NCI-H1694 (cell line): ENCODE measurements around the gene TAP2.
"Not testable (repeated sequence)": the region's sequence is repeated elsewhere in the genome, so short reads cannot be mapped to it uniquely, and the experiment has no call there.

Experiments used
- DNase-seq: peaks from one replicate; lab custom pipeline; 2025; lab: John Stamatoyannopoulos, UW

Gene TAP2

GRCh38 chr6:32838114-32838958, at the start of gene TAP2:
Gene TAP2, minus strand, starts transcription at chr6:32838739. Its CDS starts 506 bp downstream, at chr6:32838233.
- peak; percentile 76 for DNase-seq

DNA sequence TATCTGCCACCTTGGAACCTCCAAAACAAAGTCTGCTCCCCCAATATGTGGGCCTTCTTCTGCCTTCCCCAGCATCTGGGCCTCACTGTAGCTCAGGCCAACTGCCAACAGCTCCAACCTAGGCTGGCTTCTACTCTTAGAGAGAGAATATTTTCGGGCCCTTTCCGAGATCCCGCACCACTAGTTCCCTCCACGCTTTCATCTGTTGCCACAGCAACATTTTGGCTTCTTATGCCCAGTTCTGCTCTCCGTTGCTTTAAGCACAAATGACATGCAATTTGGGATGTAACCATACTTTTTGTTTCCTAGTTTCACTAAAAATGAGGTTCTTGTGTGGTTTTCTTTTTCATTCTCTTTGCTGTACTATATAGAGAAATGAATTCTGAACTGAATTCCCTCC, 49.1 kb upstream of the TAP2 start:
- DNase-seq: no peak

- DNase-seq: no peak
Measured at GRCh38 chr6:32886681-32887383, 48.3 kb upstream of the TAP2 start.

DNA sequence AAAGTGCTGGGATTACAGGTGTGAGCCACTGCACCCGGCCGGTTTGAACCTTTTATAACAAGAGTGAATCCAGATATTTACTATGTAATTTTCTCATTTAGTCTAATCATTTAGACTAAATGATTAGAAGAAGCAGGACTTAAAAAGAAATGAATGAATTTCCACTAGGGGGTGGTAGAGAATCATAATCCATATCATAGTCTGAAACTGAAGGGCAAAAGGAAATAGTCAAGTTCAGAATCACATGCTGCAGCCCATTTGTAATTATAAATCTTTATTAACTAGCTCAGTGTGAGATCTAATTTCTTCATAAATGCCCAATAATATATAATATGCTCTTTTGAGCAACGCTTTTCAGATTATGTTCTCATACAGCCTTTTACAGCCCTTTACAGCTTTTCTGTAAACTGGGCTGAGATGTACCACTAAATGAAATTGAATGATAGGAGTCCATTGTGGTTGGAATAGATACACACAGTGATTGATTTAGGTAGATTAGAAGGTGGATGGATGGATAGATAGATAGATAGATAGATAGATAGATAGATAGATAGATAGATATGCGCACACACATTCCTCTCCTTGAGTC, 47.3 kb upstream of the TAP2 start:
- peak; percentile 80 for DNase-seq

DNA sequence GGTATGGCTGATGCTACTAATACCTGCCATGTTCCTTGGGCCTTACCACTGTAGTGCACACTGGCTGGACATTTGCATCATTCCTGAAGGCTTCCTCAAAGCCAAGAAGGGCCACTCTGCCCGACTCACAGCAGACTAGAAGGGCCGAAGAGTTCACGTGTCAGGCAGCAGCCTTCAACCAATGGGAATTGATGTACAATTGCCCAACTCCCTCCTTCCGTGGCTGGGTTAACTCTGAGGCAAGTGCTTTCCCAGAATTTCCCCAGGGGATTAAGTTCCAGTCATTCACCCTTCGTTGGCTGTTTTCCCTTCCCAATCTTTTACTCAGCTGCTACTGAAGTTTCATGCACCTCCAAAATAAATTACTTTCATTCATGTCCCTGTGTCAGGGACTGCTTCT, 45.2 kb upstream of the TAP2 start:
- no peak for DNase-seq

DNA sequence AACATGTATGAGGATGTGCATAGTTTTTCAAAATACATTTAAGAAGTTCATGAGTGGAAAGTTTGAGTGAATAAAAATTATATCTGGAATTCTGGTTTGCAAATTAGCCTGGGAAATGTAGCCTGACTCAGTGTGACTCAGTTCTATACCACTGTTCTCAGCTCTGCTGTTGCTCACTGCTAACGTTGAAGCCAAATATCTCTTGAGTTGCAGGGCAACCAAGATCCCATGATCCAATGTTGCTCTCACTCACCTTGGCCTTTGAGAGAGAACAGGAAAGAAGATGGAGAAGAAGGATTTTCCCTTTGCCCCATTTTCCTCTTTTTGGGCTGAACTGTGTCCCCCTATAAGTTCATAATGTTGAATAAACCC, 44.3 kb upstream of the TAP2 start:
- DNase-seq: no peak

- not testable (repeated sequence) for DNase-seq
Measured at GRCh38 chr6:32880962-32881361, 42.4 kb upstream of the TAP2 start.

- DNase-seq: no peak
Measured at GRCh38 chr6:32879691-32880090, 41.2 kb upstream of the TAP2 start.

DNA sequence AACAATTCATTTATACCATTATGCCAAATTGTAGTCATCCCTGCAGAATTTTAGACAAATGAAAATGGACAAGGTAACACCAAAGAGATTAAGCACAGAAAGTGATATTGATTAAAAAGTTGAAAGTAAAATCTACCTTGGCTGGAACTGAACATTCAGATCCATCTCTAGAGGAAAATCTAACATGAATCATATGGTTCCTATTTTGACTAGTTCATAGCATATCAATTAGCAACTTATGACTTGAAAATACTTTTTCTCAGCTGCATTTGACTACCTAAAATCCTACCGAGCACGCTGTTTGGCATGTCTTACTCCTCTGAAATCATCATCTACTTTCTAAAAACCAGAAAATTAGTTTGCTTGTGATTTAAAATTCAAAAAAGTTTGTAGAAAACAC, 38.1 kb upstream of the TAP2 start:
- DNase-seq: no peak

GRCh38 chr6:32873947-32874346, 35.4 kb upstream of the TAP2 start:
- not testable (repeated sequence) for DNase-seq

GRCh38 chr6:32868257-32868788, 29.8 kb upstream of the TAP2 start:
- peak; percentile 72 for DNase-seq

DNA sequence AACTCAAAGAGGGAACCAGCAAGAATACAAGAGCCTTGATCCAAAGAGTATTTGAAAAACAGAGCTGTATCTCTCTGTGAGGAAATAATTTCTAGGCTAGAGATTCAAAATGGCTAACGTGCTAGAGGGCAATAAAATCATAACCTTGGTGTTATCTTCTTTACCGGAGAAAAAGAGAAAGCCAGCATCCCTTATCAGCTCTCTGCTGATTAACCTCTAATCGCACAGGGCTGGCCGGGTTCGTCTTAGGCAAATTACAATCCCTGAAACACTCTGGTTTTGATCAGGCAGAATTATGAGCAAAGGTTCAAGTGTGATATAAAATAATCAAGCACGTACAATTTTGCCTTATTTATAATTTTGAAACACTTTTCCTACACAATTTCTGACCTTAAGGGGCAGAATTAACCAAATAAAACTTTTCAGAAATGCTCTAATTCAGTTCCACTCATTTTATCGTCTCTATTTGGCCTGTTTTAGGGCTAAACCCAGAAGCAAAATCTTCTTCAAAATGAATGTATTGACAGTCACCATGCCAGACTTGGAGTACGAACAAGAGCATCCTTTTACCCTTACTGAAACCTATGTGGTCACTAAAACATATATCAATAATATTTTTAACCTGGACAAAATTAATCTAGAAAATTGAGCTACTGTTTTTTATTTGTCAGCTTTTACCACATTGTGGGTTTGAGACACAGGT, 29.2 kb upstream of the TAP2 start:
- DNase-seq: no peak

- no peak for DNase-seq
Measured at GRCh38 chr6:32867022-32867477, 28.5 kb upstream of the TAP2 start.

DNA sequence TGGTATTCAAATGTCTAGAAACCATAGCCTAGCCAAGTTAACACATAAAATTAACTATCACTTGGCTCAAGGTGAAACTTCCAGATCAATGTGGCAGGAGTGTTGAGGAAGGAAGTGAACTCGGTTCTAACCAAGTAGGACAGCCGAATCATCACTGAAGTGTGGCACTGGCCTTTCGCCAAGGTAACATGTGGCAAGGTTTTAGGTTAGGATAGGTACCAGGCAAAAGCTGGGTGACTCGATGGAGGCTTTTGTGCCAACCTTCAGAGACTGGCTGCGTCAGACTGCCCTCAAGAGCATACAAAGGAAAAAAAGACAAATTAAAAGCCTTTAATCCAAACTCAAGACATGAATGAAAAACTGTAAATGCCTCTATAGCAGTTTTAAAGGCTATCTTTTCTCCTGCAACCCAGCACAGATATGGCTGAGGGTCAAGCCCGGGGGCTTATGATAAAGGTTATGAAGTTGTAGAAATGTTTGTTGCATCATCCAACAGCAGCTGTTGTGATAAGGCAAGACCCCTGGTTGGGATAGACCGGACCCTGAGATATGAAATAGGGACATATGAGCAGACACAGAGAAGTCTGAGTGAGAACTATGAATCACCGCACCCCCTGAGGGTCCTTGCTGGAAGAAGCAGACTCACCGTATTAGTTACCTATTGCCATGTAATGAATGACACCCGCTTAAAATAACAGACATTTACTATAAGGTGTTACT, 27.3 kb upstream of the TAP2 start:
- DNase-seq: no peak

DNA sequence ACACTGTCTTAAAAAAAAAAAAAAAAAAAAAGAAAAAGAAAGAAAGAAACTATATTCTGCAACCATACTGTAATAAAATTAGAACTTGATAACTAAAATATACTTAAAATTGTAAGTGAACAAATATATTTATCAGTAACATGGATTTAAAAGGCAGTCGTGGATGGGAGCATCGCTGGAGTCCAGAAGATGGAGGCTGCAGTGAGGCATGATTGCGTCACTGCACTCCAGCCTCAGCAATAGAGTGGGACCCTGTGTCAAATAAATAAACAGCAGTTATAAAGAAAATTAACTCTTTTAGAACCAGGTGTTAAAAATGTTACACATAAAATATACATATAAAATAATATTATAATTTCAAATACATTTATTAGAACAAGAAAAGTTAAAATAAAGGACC, 24.2 kb upstream of the TAP2 start:
- no peak for DNase-seq

DNA sequence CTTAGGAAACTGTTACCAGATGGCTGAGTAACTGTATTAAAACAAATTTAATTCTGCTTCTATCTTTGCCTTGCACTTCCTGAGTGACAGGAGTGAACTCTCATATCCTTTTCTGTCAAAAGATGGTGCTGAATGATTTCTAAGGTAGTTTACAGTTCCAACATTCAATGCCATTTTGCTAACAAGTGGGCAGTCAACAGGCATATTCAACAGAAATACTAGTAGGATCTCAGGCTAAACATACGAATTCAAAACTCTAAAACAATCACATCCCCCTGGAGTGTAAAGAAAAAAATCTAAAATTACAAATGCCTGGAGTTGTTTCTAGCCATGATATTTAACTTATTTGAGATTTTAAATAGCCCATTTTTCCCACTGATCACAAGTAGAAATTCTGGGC, 22.1 kb upstream of the TAP2 start:
- no peak for DNase-seq

GRCh38 chr6:32858194-32858593, 19.7 kb upstream of the TAP2 start:
- no peak for DNase-seq

DNA sequence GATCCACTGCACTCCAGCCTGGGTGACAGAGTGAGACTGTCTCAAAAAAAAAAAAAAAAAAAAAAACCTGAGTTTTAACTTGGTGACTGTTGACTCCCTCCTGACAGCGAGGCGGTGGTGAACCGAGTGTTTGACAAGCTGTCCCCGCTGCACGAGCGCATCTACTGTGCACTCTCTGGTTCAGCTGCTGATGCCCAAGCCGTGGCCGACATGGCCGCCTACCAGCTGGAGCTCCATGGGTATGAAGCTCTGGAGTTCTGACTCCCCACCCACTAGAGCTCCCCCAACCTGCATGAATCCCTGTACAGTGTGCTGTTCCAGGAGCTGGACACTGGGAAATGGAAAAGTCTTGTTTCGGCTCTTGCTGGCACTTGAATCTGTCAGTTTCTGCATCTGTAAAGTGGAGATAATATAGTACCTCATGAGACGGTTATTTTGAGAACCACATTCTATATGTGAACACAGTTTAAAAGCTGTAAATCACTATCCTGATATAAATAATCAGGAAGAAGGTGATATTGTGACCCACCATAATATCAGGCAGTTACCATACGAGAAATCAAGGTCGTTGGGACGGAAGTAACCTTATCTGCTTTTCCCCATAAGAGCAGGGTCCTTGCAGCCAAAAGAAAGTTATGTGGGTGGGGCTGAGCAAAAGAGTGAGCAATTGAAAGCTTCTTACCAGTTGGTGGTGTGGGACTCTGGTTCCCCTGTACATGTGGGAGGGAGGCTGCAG, 18.8 kb upstream of the TAP2 start:
- DNase-seq: no peak

DNA sequence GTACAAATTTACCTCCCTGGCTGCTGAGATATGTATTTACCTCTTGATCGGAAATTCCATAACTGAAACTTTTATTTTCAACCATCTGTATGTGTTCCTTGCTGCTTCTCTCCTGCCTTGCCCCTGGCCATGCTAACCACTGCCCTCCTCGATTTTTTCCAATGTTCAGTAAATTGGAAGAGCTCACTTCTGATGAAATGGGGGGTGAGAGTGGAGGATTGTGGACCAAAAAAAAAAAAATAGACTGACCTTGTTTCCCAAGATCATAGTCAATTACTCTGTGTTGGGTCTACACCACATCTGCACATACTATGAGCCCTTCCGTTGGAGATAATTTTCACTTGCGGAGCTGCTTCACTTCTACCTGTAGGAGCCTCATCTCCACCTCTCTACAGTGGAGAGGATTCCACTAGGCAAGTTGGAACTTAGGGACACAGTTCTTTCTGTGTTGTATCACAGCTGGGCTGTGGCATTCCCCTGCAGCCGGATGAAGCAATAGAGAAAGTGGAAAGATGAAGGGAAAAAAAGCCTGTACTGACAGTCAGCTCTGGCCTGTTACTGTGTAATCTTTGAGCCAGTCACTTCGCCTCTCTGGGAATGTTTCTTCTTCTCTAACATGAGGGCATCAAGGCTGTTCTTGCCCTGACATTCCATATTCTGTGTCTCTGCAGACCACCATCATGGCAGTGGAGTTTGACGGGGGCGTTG, 17.1 kb upstream of the TAP2 start:
- no peak for DNase-seq
